ENCODE measurements around the gene FLII.
A peak's percentile ranks its signal among the peaks of the same experiment; 100 is the strongest.

The FLII gene

GRCh38 chr17:18245038-18245776, 13.3 kb downstream of the FLII start:
- FAIRE-seq (no peak), DNase-seq (ENCODE audit: low spot score) (no peak)

GRCh38 chr17:18241229-18241871, 17.2 kb downstream of the FLII start:
- FAIRE-seq (no peak), DNase-seq (ENCODE audit: low spot score) (no peak)

- FAIRE-seq (no peak), DNase-seq (ENCODE audit: low spot score) (no peak)
Measured at GRCh38 chr17:18240449-18240848, 18.1 kb downstream of the FLII start.

- FAIRE-seq = no peak
- no peak for DNase-seq (ENCODE audit: low spot score)
Measured at GRCh38 chr17:18238299-18238698, 20.2 kb downstream of the FLII start.

- DNase-seq (ENCODE audit: low spot score) = no peak
- no peak for FAIRE-seq
Measured at GRCh38 chr17:18237461-18237860, 21.1 kb downstream of the FLII start.

- DNase-seq (ENCODE audit: low spot score) (no peak), FAIRE-seq (no peak)
Measured at GRCh38 chr17:18236494-18236893, 22.0 kb downstream of the FLII start.

- FAIRE-seq (no peak), DNase-seq (ENCODE audit: low spot score) (peak; percentile 63)
Measured at GRCh38 chr17:18235743-18236256, 22.7 kb downstream of the FLII start.

GRCh38 chr17:18234853-18235380, 23.6 kb downstream of the FLII start:
- DNase-seq (ENCODE audit: low spot score) = no peak
- no peak for FAIRE-seq

GRCh38 chr17:18233803-18234518, 24.6 kb downstream of the FLII start:
- FAIRE-seq (no peak), DNase-seq (ENCODE audit: low spot score) (no peak)

- DNase-seq (ENCODE audit: low spot score) = no peak
- FAIRE-seq = no peak
Measured at GRCh38 chr17:18231164-18231563, 27.4 kb downstream of the FLII start.

GRCh38 chr17:18230288-18231141, 28.0 kb downstream of the FLII start:
- DNase-seq (ENCODE audit: low spot score) = no peak
- FAIRE-seq = no peak

GRCh38 chr17:18229771-18230170, 28.8 kb downstream of the FLII start:
- DNase-seq (ENCODE audit: low spot score) (no peak), FAIRE-seq (no peak)

GRCh38 chr17:18229254-18229653, 29.3 kb downstream of the FLII start:
- DNase-seq (ENCODE audit: low spot score) = no peak
- no peak for FAIRE-seq

- FAIRE-seq (no peak), DNase-seq (ENCODE audit: low spot score) (no peak)
Measured at GRCh38 chr17:18228176-18228682, 30.3 kb downstream of the FLII start.

GRCh38 chr17:18227635-18228034, 30.9 kb downstream of the FLII start:
- no peak for DNase-seq (ENCODE audit: low spot score)
- no peak for FAIRE-seq

GRCh38 chr17:18226284-18226945, 32.1 kb downstream of the FLII start:
- no peak for DNase-seq (ENCODE audit: low spot score)
- FAIRE-seq = no peak

- DNase-seq (ENCODE audit: low spot score) = peak; percentile 26
- no peak for FAIRE-seq
Measured at GRCh38 chr17:18225642-18226283, 32.8 kb downstream of the FLII start.

- FAIRE-seq (peak; percentile 62), DNase-seq (ENCODE audit: low spot score) (peak; percentile 99)
Measured at GRCh38 chr17:18225121-18225641, 33.4 kb downstream of the FLII start, which contains the start of gene LLGL1. LLGL1 (plus strand) TSS chr17:18225635; CDS start chr17:18225683, 48 bp downstream.

GRCh38 chr17:18224387-18225120, 34.0 kb downstream of the FLII start:
- no peak for FAIRE-seq
- no peak for DNase-seq (ENCODE audit: low spot score)
